ENCODE measurements around the gene CECR2.
"Not testable (repeated sequence)": the region's sequence is repeated elsewhere in the genome, so short reads cannot be mapped to it uniquely, and the experiment has no call there.

CECR2 gene

DNA sequence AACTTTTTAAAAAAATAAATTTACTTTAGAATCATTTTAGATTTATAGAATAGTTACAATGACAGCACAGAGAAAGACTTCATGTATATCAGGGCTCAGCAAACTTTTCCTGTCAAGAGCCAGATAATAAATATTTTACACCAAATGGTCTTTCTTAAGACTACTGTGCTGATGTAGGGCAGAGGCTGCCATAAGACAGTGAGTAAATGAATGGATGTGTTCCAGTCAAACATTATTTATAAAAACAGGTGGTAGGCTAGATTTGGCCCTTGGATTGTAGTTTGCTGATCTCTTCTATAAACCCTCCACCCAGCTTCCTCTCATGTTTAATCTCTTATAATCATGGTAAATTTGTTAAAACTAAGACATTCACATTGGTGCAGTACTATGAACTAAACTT lies 33.0 kb downstream of the CECR2 start:
- DNase-seq (ENCODE audit: low read depth in 2 of 2) = no peak

GRCh38 chr22:17403906-17404305 lies 34.6 kb downstream of the CECR2 start:
- no peak for DNase-seq (ENCODE audit: low read depth in 2 of 2)

DNA sequence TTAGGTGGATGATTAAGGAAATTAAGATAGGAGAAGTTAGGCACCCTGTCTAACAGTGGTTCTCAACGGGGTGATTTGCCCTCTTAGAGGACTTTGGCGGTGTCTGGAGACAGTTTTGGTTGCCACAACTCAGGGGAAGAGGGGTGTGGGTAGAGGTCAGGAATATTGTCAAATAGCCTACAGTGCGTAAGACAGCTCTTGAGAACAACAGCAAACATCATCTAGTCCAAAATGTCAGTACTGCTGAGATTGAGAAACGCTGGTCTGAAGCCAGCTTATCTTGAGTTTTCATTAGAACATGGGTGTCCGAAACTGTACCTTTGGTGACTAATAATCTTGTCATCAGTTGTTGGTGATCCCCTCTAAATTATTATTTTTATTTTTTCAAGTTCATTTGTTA lies 38.4 kb downstream of the CECR2 start:
- DNase-seq (ENCODE audit: low read depth in 2 of 2) = no peak

GRCh38 chr22:17410576-17410975 lies 41.3 kb downstream of the CECR2 start:
- no peak for DNase-seq (ENCODE audit: low read depth in 2 of 2)

DNA sequence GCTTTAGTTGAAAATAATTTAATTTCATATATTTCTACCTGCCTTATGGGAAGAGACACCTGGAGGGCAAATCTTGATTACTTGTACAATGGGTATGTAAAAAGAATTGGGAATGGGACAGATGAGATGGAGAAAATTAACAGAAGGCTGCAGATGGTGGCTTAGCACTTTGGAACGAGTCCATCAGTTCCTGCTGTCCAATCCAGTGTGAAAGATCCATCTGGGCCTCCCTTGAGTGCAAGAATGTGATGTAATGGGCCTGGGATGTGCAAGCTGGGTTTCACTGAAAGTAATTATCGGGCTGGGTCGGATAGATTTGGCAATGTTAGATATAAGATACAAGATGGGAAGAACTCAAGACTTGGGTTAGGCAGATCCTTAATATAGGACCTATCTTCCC lies 42.0 kb downstream of the CECR2 start:
- DNase-seq (ENCODE audit: low read depth in 2 of 2) = no peak

- DNase-seq (ENCODE audit: low read depth in 2 of 2) = no peak
These were observed 43.0 kb downstream of the CECR2 start for GRCh38 chr22:17412232-17412631.

GRCh38 chr22:17418890-17419324 lies 49.6 kb downstream of the CECR2 start:
- DNase-seq (ENCODE audit: low read depth in 2 of 2) = no peak

DNA sequence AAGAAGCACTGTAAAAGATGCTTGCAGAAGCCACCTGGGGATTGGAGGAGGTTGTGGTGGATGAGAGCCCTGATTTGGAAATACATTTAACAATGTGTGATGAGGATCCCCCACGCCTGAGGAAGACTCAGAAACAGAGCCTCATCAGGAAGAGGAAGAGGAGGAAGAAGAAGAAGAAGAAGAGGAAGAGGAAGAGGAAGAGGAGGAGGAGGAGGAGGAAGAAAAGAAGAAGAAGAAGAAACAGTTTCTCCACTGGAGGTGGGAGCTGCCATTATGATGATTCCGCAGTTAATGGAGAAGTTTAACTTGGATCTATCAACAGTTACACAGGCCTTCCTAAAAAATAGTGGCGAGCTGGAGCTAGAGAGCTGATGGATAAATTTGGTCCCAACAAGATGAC lies 50.1 kb downstream of the CECR2 start:
- DNase-seq (ENCODE audit: low read depth in 2 of 2) = no peak

DNA sequence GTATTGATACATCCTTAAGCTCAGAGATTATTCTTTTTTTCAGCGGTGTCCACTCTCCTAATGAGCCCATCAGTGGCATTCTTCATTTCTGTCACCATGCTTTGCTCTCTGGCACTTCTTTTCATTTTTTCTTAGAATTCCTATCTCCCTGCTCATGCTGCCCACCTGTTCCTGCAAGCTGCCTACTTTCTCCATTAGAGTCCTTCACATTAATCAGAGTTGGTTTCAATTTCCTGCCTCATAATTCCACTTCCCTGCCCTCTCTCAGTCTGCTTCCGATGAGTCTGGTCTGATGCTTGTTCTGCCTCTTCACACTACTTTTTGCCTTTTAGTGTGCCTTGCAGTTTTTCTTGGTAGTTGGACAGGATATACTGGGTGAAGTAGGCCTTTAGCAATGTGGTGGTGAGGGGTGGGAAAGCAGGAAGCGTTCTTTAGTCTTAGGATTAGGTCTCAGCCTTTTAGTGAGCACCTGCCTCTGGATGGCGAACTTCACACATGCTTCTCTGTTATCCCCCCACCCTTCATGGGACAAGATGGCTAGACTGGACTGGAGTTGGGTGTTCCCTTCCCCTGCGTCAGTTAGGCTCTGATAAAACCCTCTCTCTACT lies 53.6 kb downstream of the CECR2 start:
- no peak for DNase-seq (ENCODE audit: low read depth in 2 of 2)

DNA sequence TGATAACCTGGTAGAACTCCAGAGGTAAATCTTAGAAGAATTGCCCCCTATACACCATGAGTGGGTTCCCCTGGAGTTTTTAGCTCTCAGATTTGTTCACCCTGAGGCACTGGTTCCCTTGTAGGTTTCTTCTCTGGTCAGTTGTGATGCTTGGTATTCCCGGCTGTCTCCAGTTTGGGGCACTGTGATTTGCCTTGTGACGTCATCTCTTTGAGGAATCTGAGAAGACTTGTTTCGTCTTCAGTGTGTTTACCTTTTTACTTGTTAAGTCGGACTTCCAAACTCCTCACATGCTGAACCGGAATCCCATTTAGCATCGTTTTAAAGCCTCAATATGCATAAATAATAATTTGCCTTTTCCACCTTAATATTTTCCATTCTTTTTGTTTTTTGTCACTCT lies 54.4 kb downstream of the CECR2 start:
- DNase-seq (ENCODE audit: low read depth in 2 of 2) = no peak

DNA sequence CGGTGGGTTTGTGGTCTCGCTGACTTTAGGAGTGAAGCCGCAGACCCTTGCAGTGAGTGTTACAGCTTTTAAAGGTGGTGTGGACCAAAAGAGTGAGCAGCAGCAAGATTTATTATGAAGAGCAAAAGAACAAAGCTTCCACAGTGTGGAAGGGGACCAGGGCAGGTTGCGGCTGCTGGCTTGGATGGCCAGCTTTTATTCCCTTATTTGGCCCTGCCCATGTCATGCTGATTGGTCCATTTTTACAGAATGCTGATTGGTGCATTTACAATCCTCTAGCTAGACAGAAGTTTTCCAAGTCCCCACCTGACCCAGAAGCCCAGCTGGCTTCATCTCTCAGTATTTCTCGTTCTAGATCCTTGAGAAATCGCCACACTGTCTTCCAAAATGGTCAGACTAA lies 58.3 kb downstream of the CECR2 start:
- not testable (repeated sequence) for DNase-seq (ENCODE audit: low read depth in 2 of 2)

DNA sequence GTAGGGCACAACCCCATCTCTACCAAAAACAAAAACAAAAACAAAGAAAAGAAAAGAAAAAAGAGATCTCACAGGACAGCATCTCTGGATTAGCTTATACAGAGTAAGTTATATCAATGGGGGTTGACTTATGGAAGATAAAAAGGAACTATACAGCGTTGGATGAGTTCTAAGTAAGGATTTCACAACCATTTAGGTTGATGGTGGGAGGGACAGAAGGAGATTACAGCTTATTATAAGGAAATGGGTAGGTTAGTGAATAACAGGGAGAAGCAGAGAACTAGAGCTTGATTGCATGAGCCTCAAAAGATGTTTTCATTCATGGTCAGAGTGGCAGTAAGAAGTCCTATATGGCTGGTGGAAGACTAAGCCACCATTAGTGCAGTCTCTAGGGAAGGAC lies 60.3 kb downstream of the CECR2 start:
- DNase-seq (ENCODE audit: low read depth in 2 of 2) = no peak

- no peak for DNase-seq (ENCODE audit: low read depth in 2 of 2)
These were observed 61.2 kb downstream of the CECR2 start for GRCh38 chr22:17430412-17430811.

GRCh38 chr22:17431179-17431578 lies 61.9 kb downstream of the CECR2 start:
- DNase-seq (ENCODE audit: low read depth in 2 of 2) = no peak

GRCh38 chr22:17434856-17435255 lies 65.6 kb downstream of the CECR2 start:
- no peak for DNase-seq (ENCODE audit: low read depth in 2 of 2)

DNA sequence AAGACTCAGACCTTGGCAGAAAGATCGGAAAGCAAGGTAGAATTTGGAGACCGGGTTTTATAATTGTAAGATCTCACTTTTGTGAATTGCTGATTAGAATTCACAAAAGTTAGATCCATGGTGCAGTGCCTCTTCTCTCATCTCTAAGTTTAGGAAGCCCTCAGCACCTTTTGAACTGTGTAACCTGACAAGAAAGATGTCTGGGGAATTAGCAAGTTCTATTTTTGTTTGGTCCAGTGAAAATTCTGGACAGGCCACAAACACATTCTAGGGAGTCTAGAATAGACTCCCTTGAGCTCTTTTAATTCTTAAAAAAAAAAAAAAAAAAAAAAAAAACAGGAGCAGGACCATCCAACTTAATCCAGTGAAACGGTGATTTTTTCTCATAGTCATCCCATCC lies 66.1 kb downstream of the CECR2 start:
- DNase-seq (ENCODE audit: low read depth in 2 of 2) = no peak

GRCh38 chr22:17436382-17436980 lies 67.2 kb downstream of the CECR2 start:
- DNase-seq (ENCODE audit: low read depth in 2 of 2) = no peak

GRCh38 chr22:17436981-17437412 lies 67.7 kb downstream of the CECR2 start:
- DNase-seq (ENCODE audit: low read depth in 2 of 2) = no peak

- no peak for DNase-seq (ENCODE audit: low read depth in 2 of 2)
These were observed 68.8 kb downstream of the CECR2 start for GRCh38 chr22:17438026-17438425.

- DNase-seq (ENCODE audit: low read depth in 2 of 2) = no peak
These were observed 72.1 kb downstream of the CECR2 start for GRCh38 chr22:17441326-17441725.

DNA sequence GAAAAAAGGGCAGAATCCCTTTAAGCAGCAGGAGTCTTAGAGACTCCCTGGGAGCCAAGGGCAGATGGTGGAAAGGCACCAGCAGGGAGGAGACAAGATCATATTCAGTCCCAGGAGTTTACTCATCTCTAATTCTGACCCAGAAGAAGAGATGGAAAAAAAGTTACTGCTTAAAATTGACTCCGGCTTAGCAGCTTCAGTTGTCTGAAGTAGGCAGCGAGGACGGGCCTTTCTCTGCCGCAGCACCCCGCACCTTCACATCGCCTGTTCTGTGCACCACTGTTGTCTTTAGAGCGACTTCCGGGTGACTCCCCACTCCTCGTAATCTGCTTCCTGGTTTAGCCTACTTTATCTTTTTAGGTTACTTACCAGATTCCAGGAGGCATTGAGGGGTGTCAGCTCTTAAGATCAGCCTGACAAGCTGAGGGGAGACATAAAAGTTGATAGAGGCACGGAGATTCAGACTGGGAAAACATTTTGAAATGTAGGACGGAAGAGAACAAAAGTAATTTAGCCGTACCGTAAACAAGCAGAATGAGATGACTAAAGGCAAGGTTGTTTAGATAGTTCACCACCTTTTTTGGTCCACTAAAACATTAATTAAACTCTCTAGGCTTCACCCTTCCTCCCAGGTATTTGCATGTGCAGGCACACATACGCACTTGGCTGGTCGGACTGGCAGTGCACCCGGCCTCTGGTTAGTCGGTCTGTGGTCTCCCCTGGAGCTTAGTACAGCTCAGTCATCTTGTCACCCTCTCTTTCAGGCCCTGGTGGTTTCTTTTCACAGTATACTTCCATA lies 74.3 kb downstream of the CECR2 start:
- no peak for DNase-seq (ENCODE audit: low read depth in 2 of 2)

GRCh38 chr22:17444204-17444504 lies 74.9 kb downstream of the CECR2 start:
- DNase-seq (ENCODE audit: low read depth in 2 of 2) = no peak

GRCh38 chr22:17446698-17447097 lies 77.4 kb downstream of the CECR2 start:
- DNase-seq (ENCODE audit: low read depth in 2 of 2) = no peak
